B cell (primary cell): ENCODE results near the gene CD276. TPM values are rescaled to one million over a fixed set of nuclear protein-coding genes. Genes with fewer than 3 reads are reported as not detected.

Experiments used
- ATAC-seq: fragments of 200-7000 bp; cut with Tn5 transposase; one replicate; pipeline ENCODE4 v1.10.0; 2021; ENCODE audit warnings: low read depth, mild to moderate bottlenecking, moderate number of reproducible peaks, moderate library complexity
- CTCF ChIA-PET: fragments of 350-600 bp; sonication (Branson Sonifier 250); formaldehyde crosslinking; loops from one replicate; lab custom pipeline; 2021; ENCODE audit warnings: antibody characterized with exemption, inconsistent platforms; lab: Charles Lee
- POLR2A ChIA-PET: fragments of 350-600 bp; sonication (Branson Sonifier 250); formaldehyde crosslinking; loops from one replicate; lab custom pipeline; 2021; ENCODE audit warnings: antibody characterized with exemption; lab: Charles Lee
- DNase-seq: peaks from one replicate; pipeline ENCODE4 v3.0.0; 2013
- H2AFZ ChIP-seq: 2 replicates; pipeline ENCODE4 v1.6.1; 2012; ENCODE audit warnings: mild to moderate bottlenecking, low read depth, low read length; ENCODE audit not compliant: insufficient read depth, poor library complexity, severe bottlenecking
- H3K27ac ChIP-seq, 2 donors: 1 replicate in 1 of 2; 2 replicates in 1 of 2; pipeline ENCODE4 v1.5.1; 2012 to 2013; ENCODE audit warnings: low read length in 2 of 2, mild to moderate bottlenecking in 2 of 2, moderate library complexity in 1 of 2
- H3K27me3 ChIP-seq, 4 experiments: fragments of 200-600 bp in 1 of 4; sonication (generic) in 1 of 4; replicated peaks in 1 of 4; 1 replicate in 2 of 4; 2 replicates in 2 of 4; pipeline versions ENCODE4 v1.6.1 to v1.7.0; 2013 to 2016; ENCODE audit warnings: low read length in 3 of 4, mild to moderate bottlenecking in 2 of 4, mixed read lengths in 1 of 4, moderate library complexity in 1 of 4; ENCODE audit not compliant: insufficient read depth in 4 of 4, control insufficient read depth in 3 of 4; ENCODE audit errors: control extremely low read depth in 1 of 4
- H3K36me3 ChIP-seq, 2 experiments: replicated peaks in 1 of 2; 1 replicate in 1 of 2; 2 replicates in 1 of 2; pipeline versions ENCODE4 v1.6.1 to v1.7.1; 2013; ENCODE audit warnings: low read length in 1 of 2; ENCODE audit not compliant: insufficient read depth in 2 of 2, control insufficient read depth in 1 of 2; ENCODE audit errors: control extremely low read depth in 1 of 2, extremely low read depth in 1 of 2
- H3K4me1 ChIP-seq, 2 donors: fragments of 200-600 bp in 1 of 2; sonication (generic) in 1 of 2; 1 replicate in 1 of 2; 2 replicates in 1 of 2; pipeline versions ENCODE4 v1.5.1 to v1.6.1; 2013 to 2017; ENCODE audit warnings: low read length in 2 of 2; ENCODE audit not compliant: control insufficient read depth in 2 of 2, insufficient read depth in 2 of 2
- H3K4me2 ChIP-seq: replicated peaks from 2 replicates; pipeline ENCODE3; 2012; ENCODE audit warnings: mild to moderate bottlenecking, low read depth, low read length; ENCODE audit not compliant: poor library complexity, severe bottlenecking
- H3K4me3 ChIP-seq, 5 experiments: fragments of 200-600 bp in 1 of 5; sonication (generic) in 1 of 5; 1 replicate in 3 of 5; 2 replicates in 2 of 5; pipeline versions ENCODE4 v1.5.1 to v1.7.0; 2011 to 2016; ENCODE audit warnings: low read length in 4 of 5, mild to moderate bottlenecking in 4 of 5, low read depth in 2 of 5, control low read depth in 1 of 5, moderate library complexity in 1 of 5; ENCODE audit not compliant: insufficient read depth in 1 of 5; ENCODE audit errors: control extremely low read depth in 1 of 5, extremely low read depth in 1 of 5
- H3K79me2 ChIP-seq: fragments of 200-600 bp; sonication (generic); one replicate; pipeline ENCODE4 v1.6.0; 2016; ENCODE audit warnings: low read length; ENCODE audit not compliant: control insufficient read depth, insufficient read depth
- H3K9ac ChIP-seq: fragments of 200-600 bp; sonication (generic); 2 replicates; pipeline ENCODE4 v1.6.1; 2017; ENCODE audit warnings: mild to moderate bottlenecking, low read length, moderate library complexity
- H3K9me3 ChIP-seq, 3 donors: one replicate each; pipeline versions ENCODE4 v1.6.1 to v1.7.1; 2013; ENCODE audit warnings: low read length in 2 of 3; ENCODE audit not compliant: control insufficient read depth in 2 of 3, insufficient read depth in 1 of 3; ENCODE audit errors: control extremely low read depth in 1 of 3
- H4K20me1 ChIP-seq: 2 replicates; pipeline ENCODE4 v1.6.0; 2012; ENCODE audit warnings: mild to moderate bottlenecking, low read length; ENCODE audit not compliant: insufficient read depth, control insufficient read depth, poor library complexity, severe bottlenecking
- H3K27ac Mint-ChIP-seq: one replicate; pipeline ENCODE4 v1.8.0; 2021; ENCODE audit warnings: mixed read lengths
- H3K27me3 Mint-ChIP-seq: one replicate; pipeline ENCODE4 v1.8.0; 2021; ENCODE audit warnings: mixed read lengths
- H3K4me1 Mint-ChIP-seq: one replicate; pipeline ENCODE4 v1.8.0; 2021; ENCODE audit warnings: mixed read lengths
- H3K4me3 Mint-ChIP-seq: one replicate; pipeline ENCODE4 v1.8.0; 2021; ENCODE audit warnings: mixed read lengths
- H3K9me3 Mint-ChIP-seq: one replicate; pipeline ENCODE4 v1.8.0; 2022; ENCODE audit warnings: mixed read lengths; ENCODE audit not compliant: insufficient read depth
- CTCF ChIP-seq: fragments of 200-600 bp; IDR thresholded peaks from one replicate; pipeline ENCODE4 v1.8.0; 2022; ENCODE audit warnings: antibody characterized with exemption, mild to moderate bottlenecking
- EZH2 ChIP-seq: IDR thresholded peaks from 2 replicates; pipeline ENCODE4 v1.6.1; 2012; ENCODE audit warnings: borderline replicate concordance, low read depth, mild to moderate bottlenecking, moderate library complexity, low read length; ENCODE audit not compliant: insufficient read depth, poor library complexity, severe bottlenecking
- WGBS: methylation state at CpG from one replicate; pipeline ENCODE4 v1.1.5; 2013; ENCODE audit warnings: missing lambda C conversion rate; ENCODE audit not compliant: insufficient coverage; 5-methylcytosine and 5-hydroxymethylcytosine counted together
- intact Hi-C: fragments of 100-400 bp; cut with micrococcal nuclease; formaldehyde crosslinking; loops from one replicate; pipeline ENCODE4 v1.10.0; 2022
- polyA plus RNA-seq: library from polyadenylated mRNA; depleted of rRNA; stranded (reverse); fragments of >200 nt; gene quantifications from 2 replicates; pipeline ENCODE4 v1.2.3, GENCODE V29; 2012
- total RNA-seq, 2 donors: library from RNA; stranded (reverse); fragments of 120-200 nt in 1 of 2; gene quantifications; 1 replicate in 1 of 2; 2 replicates in 1 of 2; pipeline versions ENCODE4 v1.2.3 to v1.2.4, GENCODE V29; 2013 to 2022

The CD276 gene
- total and polyA plus RNA-seq, 2 donors (not counting 1 experiment from before 2014, with no cell fraction given), result not detected

- Mint-ChIP-seq H3K4me3 (no peak overlapping the region), H3K27me3 (peaks cover 23% of the 10 kb centered on the region)
- H3K4me2 ChIP-seq, result no peak overlapping the region
These were observed 25.5 kb upstream of the CD276 start for GRCh38 chr15:73658645-73659044.

GRCh38 chr15:73660455-73660854 lies 23.7 kb upstream of the CD276 start:
- ChIA-PET POLR2A (no interaction called here), CTCF (no interaction called here)
- Histone ChIP-seq H3K4me3 (no peak overlapping the region), H3K36me3 (no peaks in the 10 kb centered on the region), H3K27me3 (no peaks in the 10 kb centered on the region), H3K4me2 (no peak overlapping the region), H3K9me3 (peaks cover 1 to 17% (median 3%) of the 10 kb centered on the region in 3 donors), H4K20me1 (no peaks in the 10 kb centered on the region), H3K27ac (no peak overlapping the region), H3K79me2 (no peaks in the 10 kb centered on the region), H2AFZ (no peak overlapping the region), H3K9ac (no peak overlapping the region), H3K4me1 (no peaks in the 10 kb centered on the region)
- no peak overlapping the region for H3K4me3 Mint-ChIP-seq
- no peak overlapping the region for H3K27ac Mint-ChIP-seq
- TF ChIP-seq CTCF (no peak), EZH2 (no peak)
- ATAC-seq (no peak), DNase-seq (no peak)
- no peaks in the 10 kb centered on the region for H3K4me1 Mint-ChIP-seq
- intact Hi-C loops, result no loop called here
- peaks cover 23% of the 10 kb centered on the region for H3K27me3 Mint-ChIP-seq
- peaks cover 3% of the 10 kb centered on the region for H3K9me3 Mint-ChIP-seq

More at GRCh38 chr15:73658645-73659044, 25.5 kb upstream of the CD276 start:
- DNase-seq (no peak), ATAC-seq (no peak)
- no peaks in the 10 kb centered on the region for H3K4me1 ChIP-seq
- TF ChIP-seq EZH2 (no peak), CTCF (no peak)
- ChIA-PET CTCF (no interaction called here), POLR2A (no interaction called here)
- H4K20me1 ChIP-seq, result no peaks in the 10 kb centered on the region
- no peak overlapping the region for H3K4me3 ChIP-seq
- Mint-ChIP-seq H3K9me3 (peaks cover 3% of the 10 kb centered on the region), H3K27ac (no peak overlapping the region), H3K4me1 (no peaks in the 10 kb centered on the region)
- WGBS, result no CpG with 5 or more reads among the region's 1 CpG
- H3K9me3 ChIP-seq, result peaks cover 1 to 13% (median 3%) of the 10 kb centered on the region in 3 donors
- H3K27me3 ChIP-seq, result no peaks in the 10 kb centered on the region
- no peaks in the 10 kb centered on the region for H3K79me2 ChIP-seq
- no peak overlapping the region for H2AFZ ChIP-seq
- intact Hi-C loops, result no loop called here
- H3K36me3 ChIP-seq, result no peaks in the 10 kb centered on the region
- no peak overlapping the region for H3K27ac ChIP-seq
- H3K9ac ChIP-seq, result no peak overlapping the region
